H1 (cell line): Measurements from ENCODE around the gene CCDC9B. TPM values are rescaled to one million over a fixed set of nuclear protein-coding genes. Genes with fewer than 3 reads are reported as not detected.
A peak's percentile ranks its signal among the peaks of the same experiment; 100 is the strongest.

ENCODE experiments used
- CTCF ChIA-PET: fragments of 300-600 bp; sonication (Branson Sonifier 250); formaldehyde crosslinking; loops from one replicate; lab custom pipeline; 2021; ENCODE audit not compliant: partially characterized antibody; lab: Charles Lee
- POLR2A ChIA-PET: fragments of 300-600 bp; sonication (Branson Sonifier 250); formaldehyde crosslinking; loops from one replicate; lab custom pipeline; 2021; ENCODE audit warnings: inconsistent platforms; ENCODE audit not compliant: partially characterized antibody; lab: Charles Lee
- DNase-seq, 2 experiments: peaks; one replicate each; pipeline versions ENCODE4 v3.0.0 to v3.0.0-alpha.2; 2010 to 2022; ENCODE audit warnings: low spot score in 2 of 2, low read depth in 1 of 2, mixed read lengths in 1 of 2
- FAIRE-seq: peaks from 2 replicates; lab custom pipeline; 2011; peaks lifted over from hg19 to GRCh38; lab: Jason Lieb, UNC
- H2AFZ ChIP-seq: 2 replicates; pipeline ENCODE4 v1.8.1; 2012; ENCODE audit warnings: low read length, inconsistent platforms
- H2AK5ac ChIP-seq: 2 replicates; pipeline ENCODE4 v1.6.1; 2013; ENCODE audit warnings: low read depth, low read length
- H2BK120ac ChIP-seq: replicated peaks from 2 replicates; pipeline ENCODE3; 2013; ENCODE audit warnings: low read depth, low read length, inconsistent platforms
- H2BK12ac ChIP-seq: 2 replicates; pipeline ENCODE4 v1.6.1; 2013; ENCODE audit warnings: low read depth, low read length
- H2BK15ac ChIP-seq: 2 replicates; pipeline ENCODE4 v1.6.1; 2013; ENCODE audit warnings: low read length
- H2BK20ac ChIP-seq: 2 replicates; pipeline ENCODE4 v1.6.1; 2013; ENCODE audit warnings: low read length
- H2BK5ac ChIP-seq: 2 replicates; pipeline ENCODE4 v1.6.1; 2013; ENCODE audit warnings: low read depth, low read length
- H3K14ac ChIP-seq: 2 replicates; pipeline ENCODE4 v1.6.1; 2013; ENCODE audit warnings: inconsistent platforms; ENCODE audit not compliant: insufficient read length
- H3K18ac ChIP-seq: 2 replicates; pipeline ENCODE4 v1.6.1; 2013; ENCODE audit warnings: low read length; ENCODE audit errors: extremely low read depth
- H3K23ac ChIP-seq: 2 replicates; pipeline ENCODE4 v1.6.1; 2013; ENCODE audit warnings: inconsistent platforms; ENCODE audit not compliant: insufficient read length
- H3K23me2 ChIP-seq: 2 replicates; pipeline ENCODE4 v1.6.1; 2013; ENCODE audit warnings: low read depth, low read length
- H3K27ac ChIP-seq: 2 replicates; pipeline ENCODE4 v1.6.1; 2011; ENCODE audit warnings: low read depth, low read length, inconsistent platforms
- H3K27me3 ChIP-seq, 4 experiments: replicated peaks in 1 of 4; 1 replicate in 1 of 4; 2 replicates in 3 of 4; pipeline versions ENCODE4 v1.6.1 to v1.8.1; 2011 to 2013; ENCODE audit warnings: low read length in 3 of 4, mild to moderate bottlenecking in 3 of 4, inconsistent platforms in 2 of 4, mixed read lengths in 2 of 4, moderate library complexity in 1 of 4; ENCODE audit not compliant: control insufficient read depth in 3 of 4, insufficient read depth in 3 of 4; ENCODE audit errors: extremely low read depth in 1 of 4
- H3K36me3 ChIP-seq, 4 experiments: 2 replicates each; pipeline versions ENCODE4 v1.6.1 to v1.8.1; 2011 to 2013; ENCODE audit warnings: mild to moderate bottlenecking in 4 of 4, low read length in 3 of 4, moderate library complexity in 2 of 4, control low read depth in 1 of 4, inconsistent platforms in 1 of 4; ENCODE audit not compliant: insufficient read depth in 4 of 4, control insufficient read depth in 2 of 4
- H3K4ac ChIP-seq: replicated peaks from 2 replicates; pipeline ENCODE3; 2013; ENCODE audit warnings: low read length, low read depth, mixed read lengths, inconsistent platforms; ENCODE audit not compliant: insufficient read length
- H3K4me1 ChIP-seq, 4 experiments: replicated peaks in 1 of 4; 1 replicate in 1 of 4; 2 replicates in 3 of 4; pipeline versions ENCODE4 v1.6.1 to v1.8.1; 2011 to 2013; ENCODE audit warnings: low read length in 3 of 4, inconsistent platforms in 2 of 4, mixed read lengths in 1 of 4; ENCODE audit not compliant: insufficient read depth in 4 of 4, control insufficient read depth in 3 of 4
- H3K4me2 ChIP-seq, 2 experiments: 2 replicates each; pipeline versions ENCODE4 v1.6.1 to v1.8.1; 2011 to 2013; ENCODE audit warnings: low read depth in 2 of 2, low read length in 2 of 2, control low read depth in 1 of 2, inconsistent platforms in 1 of 2, mild to moderate bottlenecking in 1 of 2; ENCODE audit not compliant: insufficient read depth in 1 of 2
- H3K4me3 ChIP-seq, 4 experiments: fragments of 200-600, 300-600 bp in 1 of 4; sonication (generic), shearing (Covaris generic), sonication (Bioruptor Twin) in 1 of 4; 2 replicates each; pipeline versions ENCODE4 v1.5.1 to v1.8.1; 2011 to 2016; ENCODE audit warnings: low read length in 4 of 4, low read depth in 3 of 4, control low read depth in 2 of 4, inconsistent platforms in 2 of 4, mild to moderate bottlenecking in 2 of 4, mixed read lengths in 1 of 4, moderate library complexity in 1 of 4; ENCODE audit not compliant: insufficient read depth in 2 of 4; ENCODE audit errors: extremely low read depth in 1 of 4
- H3K56ac ChIP-seq: replicated peaks from 2 replicates; pipeline ENCODE3; 2013; ENCODE audit warnings: low read depth, mild to moderate bottlenecking, mixed read lengths, low read length, inconsistent platforms; ENCODE audit not compliant: insufficient read length
- H3K79me1 ChIP-seq: 2 replicates; pipeline ENCODE4 v1.6.1; 2013; ENCODE audit warnings: low read depth, low read length, control low read depth
- H3K79me2 ChIP-seq, 2 experiments: 2 replicates each; pipeline versions ENCODE4 v1.6.1 to v1.8.1; 2012 to 2013; ENCODE audit warnings: low read length in 2 of 2, mild to moderate bottlenecking in 2 of 2, inconsistent platforms in 1 of 2; ENCODE audit not compliant: insufficient read depth in 2 of 2, control insufficient read depth in 1 of 2
- H3K9ac ChIP-seq, 4 experiments: replicated peaks in 1 of 4; 1 replicate in 1 of 4; 2 replicates in 3 of 4; pipeline versions ENCODE4 v1.6.1 to v1.8.1; 2011 to 2013; ENCODE audit warnings: low read depth in 3 of 4, low read length in 3 of 4, control low read depth in 2 of 4, mild to moderate bottlenecking in 2 of 4, moderate library complexity in 2 of 4, inconsistent platforms in 1 of 4; ENCODE audit errors: extremely low read depth in 1 of 4
- H3K9me3 ChIP-seq, 2 experiments: 2 replicates each; pipeline versions ENCODE4 v1.6.1 to v1.8.1; 2012 to 2013; ENCODE audit warnings: mild to moderate bottlenecking in 2 of 2, moderate library complexity in 2 of 2, control low read depth in 1 of 2, inconsistent platforms in 1 of 2, low read depth in 1 of 2, low read length in 1 of 2, mixed read lengths in 1 of 2; ENCODE audit not compliant: insufficient read depth in 2 of 2
- H4K20me1 ChIP-seq, 2 experiments: replicated peaks in 1 of 2; 2 replicates each; pipeline versions ENCODE3 to v1.8.1; 2011 to 2013; ENCODE audit warnings: inconsistent platforms in 2 of 2, low read length in 2 of 2, mild to moderate bottlenecking in 1 of 2; ENCODE audit not compliant: insufficient read depth in 2 of 2, control insufficient read depth in 1 of 2
- H4K5ac ChIP-seq: 2 replicates; pipeline ENCODE4 v1.6.1; 2013; ENCODE audit warnings: low read length, low read depth, mixed read lengths, inconsistent platforms; ENCODE audit not compliant: insufficient read length
- H4K8ac ChIP-seq: 2 replicates; pipeline ENCODE4 v1.8.0; 2013; ENCODE audit warnings: mild to moderate bottlenecking, moderate library complexity, low read length, inconsistent platforms; ENCODE audit not compliant: insufficient read depth; ENCODE audit errors: extremely low read depth
- H4K91ac ChIP-seq: replicated peaks from 2 replicates; pipeline ENCODE3; 2013; ENCODE audit warnings: low read length, mixed read lengths, inconsistent platforms; ENCODE audit not compliant: insufficient read length
- ASH2L ChIP-seq: fragments of 200-600, 300-600 bp; sonication (generic); IDR thresholded peaks from one replicate; pipeline ENCODE4 v1.7.1; 2017; ENCODE audit warnings: low read length
- BRCA1 ChIP-seq: IDR thresholded peaks from 2 replicates; pipeline ENCODE4 v1.6.1; 2012; ENCODE audit warnings: low read depth, low read length, improper control_type of control experiment
- CBX8 ChIP-seq: fragments of 300-800, 300-1000 bp; sonication (generic); IDR thresholded peaks from 2 replicates; pipeline ENCODE4 v1.7.1; 2016; ENCODE audit warnings: low read depth, low read length, borderline replicate concordance
- CHD2 ChIP-seq: IDR thresholded peaks from 2 replicates; pipeline ENCODE4 v1.6.1; 2012; ENCODE audit warnings: low read length, improper control_type of control experiment
- HDAC6 ChIP-seq: IDR thresholded peaks from one replicate; pipeline ENCODE4 v1.7.1; 2012; ENCODE audit warnings: low read depth, mild to moderate bottlenecking, inconsistent platforms, low read length, moderate library complexity
- JUN ChIP-seq: IDR thresholded peaks from 2 replicates; pipeline ENCODE4 v1.6.1; 2011; ENCODE audit warnings: low read depth, mild to moderate bottlenecking, improper control_type of control experiment, low read length
- MAFK ChIP-seq: IDR thresholded peaks from 2 replicates; pipeline ENCODE4 v1.6.1; 2012; ENCODE audit warnings: low read depth, mild to moderate bottlenecking, improper control_type of control experiment, low read length
- NRF1 ChIP-seq: IDR thresholded peaks from 2 replicates; pipeline ENCODE4 v1.6.1; 2011; ENCODE audit warnings: mild to moderate bottlenecking, low read depth, low read length, improper control_type of control experiment
- POU5F1 ChIP-seq: IDR thresholded peaks from 2 replicates; pipeline ENCODE4 v1.6.1; 2011; ENCODE audit warnings: low read depth, mild to moderate bottlenecking, low read length, moderate library complexity
- SIN3A ChIP-seq, 2 experiments: IDR thresholded peaks in 1 of 2; conservative IDR thresholded peaks in 1 of 2; 2 replicates each; pipeline ENCODE4 v1.6.1; 2011 to 2012; ENCODE audit warnings: low read length in 2 of 2, improper control_type of control experiment in 1 of 2, low read depth in 1 of 2, mild to moderate bottlenecking in 1 of 2
- SIRT6 ChIP-seq: IDR thresholded peaks from one replicate; pipeline ENCODE4 v1.7.1; 2012; ENCODE audit warnings: low read length, inconsistent platforms
- SP2 ChIP-seq: IDR thresholded peaks from 2 replicates; pipeline ENCODE4 v1.6.1; 2012; ENCODE audit warnings: mild to moderate bottlenecking, low read length, inconsistent platforms
- TAF7 ChIP-seq: optimal IDR thresholded peaks from 2 replicates; pipeline ENCODE3; 2011; ENCODE audit warnings: low read depth, mild to moderate bottlenecking, inconsistent platforms, low read length, moderate library complexity, borderline replicate concordance
- TEAD4 ChIP-seq: IDR thresholded peaks from 2 replicates; pipeline ENCODE4 v1.6.1; 2012; ENCODE audit warnings: low read depth, low read length, inconsistent platforms, mixed read lengths
- WGBS, 2 experiments: shearing (Covaris generic) in 1 of 2; methylation state at CpG; one replicate each; pipeline versions ENCODE4 v1.1.6 to v1.1.7; 2013 to 2015; ENCODE audit warnings: low lambda C conversion rate in 2 of 2, mixed read lengths in 2 of 2, inconsistent platforms in 1 of 2, low coverage in 1 of 2, missing lambda C conversion rate in 1 of 2; ENCODE audit not compliant: insufficient replicate concordance in 2 of 2, insufficient coverage in 1 of 2, insufficient read length in 1 of 2; ENCODE audit errors: extremely low coverage in 1 of 2, missing lambda C conversion rate in 1 of 2; 5-methylcytosine and 5-hydroxymethylcytosine counted together
- polyA plus RNA-seq, 7 experiments: library from polyadenylated mRNA; depleted of rRNA in 3 of 7; stranded (reverse) in 5 of 7; unstranded in 2 of 7; fragments of >200 nt in 5 of 7; fragments of 200-250 nt in 2 of 7; gene quantifications; 1 replicate in 5 of 7; 2 replicates in 1 of 7; 4 replicates in 1 of 7; pipeline versions ENCODE4 v1.2.1 to v1.2.3, GENCODE V29; 2011 to 2013; ENCODE audit warnings: missing spikeins in 2 of 7, mixed read lengths in 2 of 7
- total RNA-seq: library from RNA; stranded (reverse); fragmentation: NEBNext Ultra II Directional; extraction: Animal tissue kit (Norgen Biotek cat#: 25700); gene quantifications from 2 replicates; pipeline ENCODE4 v1.2.1, GENCODE V29; 2021

CCDC9B gene
- total and polyA plus RNA-seq, 2 of the 8 experiments (the other 6 are each of a cell fraction or from before 2014, with no cell fraction given): 0.45 to 0.78 TPM

DNA sequence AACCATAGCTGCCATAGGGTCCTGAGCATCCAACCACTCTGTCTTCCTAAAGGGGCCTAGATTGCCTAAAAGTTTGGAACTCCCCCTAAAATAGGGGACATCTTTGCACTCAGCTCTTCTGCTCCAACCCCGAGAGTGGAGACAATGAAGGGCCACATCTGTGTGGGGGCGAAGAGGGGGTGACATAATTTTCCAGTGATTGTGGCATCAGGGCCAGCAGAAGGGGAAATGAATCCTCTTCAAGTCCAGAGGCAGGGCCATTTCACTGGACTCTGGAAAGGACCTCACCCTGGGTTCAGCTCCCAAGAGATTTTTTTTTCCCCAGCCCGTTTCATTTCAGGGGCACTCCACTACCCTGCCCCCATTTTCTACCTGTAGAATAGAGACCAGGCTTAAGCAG is 53.2 kb downstream of the CCDC9B start:
- no peak for DNase-seq
- no peak overlapping the region for H3K4me2 ChIP-seq
- no peak overlapping the region for H3K56ac ChIP-seq
- CTCF ChIA-PET: interaction anchor here (0.8 to 16.2 kb wide), 6 partner anchors 12 to 85 kb away, joined by 3 to 518 read pairs (median 106); partner anchors contain the start of genes CCDC9B, INAFM2 and PLCB2
- H4K5ac ChIP-seq: no peak overlapping the region
- H3K36me3 ChIP-seq: peaks cover 0 to 4% (median 0%) of the 10 kb centered on the region in 4 experiments; a peak in 1 of 8 replicates
- H2BK20ac ChIP-seq: no peak overlapping the region
- H4K8ac ChIP-seq: no peak overlapping the region
- no peak overlapping the region for H3K14ac ChIP-seq
- H3K27ac ChIP-seq: no peak overlapping the region
- H3K23me2 ChIP-seq: peaks cover 14% of the 10 kb centered on the region; the same call in 1 of the 2 replicates
- no peak overlapping the region for H3K4ac ChIP-seq
- no peak overlapping the region for H2BK5ac ChIP-seq
- no peak overlapping the region for H3K4me3 ChIP-seq
- H4K20me1 ChIP-seq: peaks cover 0 to 1% of the 10 kb centered on the region in 2 experiments
- WGBS, 2 experiments: 89% methylated on average over 3 of the region's 3 CpGs; no CpG with 5 or more reads in 1 of the 2 experiments
- no peak overlapping the region for H4K91ac ChIP-seq
- no peak overlapping the region for H2AFZ ChIP-seq
- no peak overlapping the region for H3K9ac ChIP-seq
- H3K9me3 ChIP-seq: no peaks in the 10 kb centered on the region
- peaks cover 10 to 35% (median 27%) of the 10 kb centered on the region in 4 experiments for H3K4me1 ChIP-seq
- no peak for FAIRE-seq
- no peaks in the 10 kb centered on the region for H3K79me2 ChIP-seq
- 0 out of 2 replicates have a peak overlapping the region, but pooled peaks have one; percentile 6 for H2AK5ac ChIP-seq
- no peak overlapping the region for H2BK120ac ChIP-seq
- no peak overlapping the region for H3K18ac ChIP-seq
- no peaks in the 10 kb centered on the region; the same call in 1 of the 2 replicates for H3K79me1 ChIP-seq
- POLR2A ChIA-PET: interaction anchor here (1.0 to 2.3 kb wide), 4 partner anchors 10 to 54 kb away, joined by 3 to 11 read pairs (median 6); partner anchors contain the start of gene PLCB2
- H2BK15ac ChIP-seq: no peak overlapping the region
- H3K27me3 ChIP-seq: peaks cover 34 to 67% (median 52%) of the 10 kb centered on the region in 4 experiments
- H2BK12ac ChIP-seq: no peak overlapping the region
- H3K23ac ChIP-seq: no peak overlapping the region
- TF ChIP-seq CBX8 (no peak), CHD2 (no peak), JUN (no peak), MAFK (no peak), SP2 (no peak), HDAC6 (no peak), BRCA1 (no peak), POU5F1 (no peak), TAF7 (no peak), ASH2L (no peak), SIN3A (conservative IDR thresholded peaks at IDR 0.05 in 1 of 2, IDR thresholded peaks at IDR 0.05 in 1 of 2; ENCODE audit: low read depth in 1 of 2, low read length in 2 of 2) (no peak), TEAD4 (no peak), NRF1 (no peak), SIRT6 (no peak)
